Activated effector memory CD4-positive, alpha-beta T cell treated with anti-CD3 and anti-CD28 coated beads, Interleukin-2, amount 50 U/mL, for 16 hours (primary cell): Measurements from ENCODE around the gene PPM1H.
"Not testable (repeated sequence)": the region's sequence is repeated elsewhere in the genome, so short reads cannot be mapped to it uniquely, and the experiment has no call there.

Experiments
- DNase-seq: peaks from one replicate; pipeline ENCODE4 v3.0.0-alpha.2; 2020

The PPM1H gene

DNA sequence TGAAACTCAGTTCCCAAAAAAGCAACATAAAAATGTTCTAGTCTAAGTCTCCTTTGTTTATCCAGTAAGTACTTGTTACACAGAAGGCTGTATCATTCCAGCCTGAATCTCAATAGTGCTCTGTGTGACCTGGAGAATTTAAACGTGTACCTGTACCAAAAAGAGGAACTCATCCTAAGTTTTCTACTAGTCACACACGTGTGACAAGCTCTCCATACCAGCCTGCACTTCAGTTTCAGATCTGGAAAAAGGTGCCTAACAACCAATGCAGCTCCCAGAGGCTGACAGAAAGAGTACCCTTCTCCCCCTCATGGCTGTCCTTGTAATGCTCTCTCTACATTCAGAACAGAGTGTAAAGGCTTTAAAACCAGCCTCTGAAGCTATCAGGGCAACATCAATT is 27.4 kb downstream of the PPM1H start:
- no peak for DNase-seq

- DNase-seq = no peak
Measured at GRCh38 chr12:62907078-62907477, 27.9 kb downstream of the PPM1H start.

GRCh38 chr12:62903151-62903550 is 31.8 kb downstream of the PPM1H start:
- no peak for DNase-seq

DNA sequence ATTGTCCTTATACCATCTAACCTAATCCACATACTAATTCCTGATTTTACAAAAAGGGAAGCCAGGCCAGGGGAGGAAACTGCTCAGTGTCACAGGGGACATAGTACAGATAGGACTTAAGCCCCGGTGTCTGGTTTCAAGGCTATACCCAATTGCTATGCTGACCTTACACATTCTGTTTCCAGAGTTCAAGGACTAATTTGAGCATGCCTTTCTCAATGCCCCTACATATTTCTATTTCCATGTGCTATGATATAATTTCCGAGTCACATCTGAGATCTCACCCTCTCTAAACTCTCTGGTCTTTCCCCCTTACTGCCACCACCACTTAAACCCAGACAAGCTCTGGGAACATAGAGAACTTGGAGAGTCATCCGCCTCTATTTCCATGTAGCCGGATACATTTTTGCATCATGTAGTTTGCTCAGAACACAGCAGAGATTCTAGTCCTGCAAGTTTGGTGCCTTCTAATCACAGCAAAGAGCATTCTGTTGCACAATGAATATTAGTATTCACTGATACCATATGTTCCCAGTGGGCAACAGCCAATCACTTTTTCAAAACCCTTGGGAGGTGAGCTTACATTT is 34.2 kb downstream of the PPM1H start:
- no peak for DNase-seq

GRCh38 chr12:62899568-62900390 is 35.2 kb downstream of the PPM1H start:
- DNase-seq = no peak

DNA sequence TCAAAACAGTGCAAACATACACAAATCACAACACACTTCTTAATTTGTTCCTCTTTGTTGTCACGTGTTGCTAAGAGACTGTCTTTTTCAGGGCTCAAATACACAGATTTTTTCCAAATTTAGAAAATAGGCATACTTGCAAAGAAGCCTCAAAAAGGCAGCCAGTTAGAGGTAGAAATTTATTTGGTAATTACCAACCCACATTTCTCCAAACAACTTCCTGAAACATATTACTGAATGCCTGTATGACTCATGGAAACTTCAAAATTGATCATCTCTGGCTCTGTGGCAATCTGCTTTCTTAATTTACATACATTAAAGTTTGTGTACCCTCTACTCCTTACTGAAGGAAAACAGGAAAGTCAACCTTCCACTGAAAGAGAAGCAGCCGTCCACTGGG is 36.4 kb downstream of the PPM1H start:
- DNase-seq = no peak

- no peak for DNase-seq
Measured at GRCh38 chr12:62895351-62895877, 39.5 kb downstream of the PPM1H start.

- no peak for DNase-seq
Measured at GRCh38 chr12:62893276-62893675, 41.7 kb downstream of the PPM1H start.

- DNase-seq = no peak
Measured at GRCh38 chr12:62891805-62892549, 43.0 kb downstream of the PPM1H start.

- DNase-seq = no peak
Measured at GRCh38 chr12:62888454-62889110, 46.4 kb downstream of the PPM1H start.

- DNase-seq = no peak
Measured at GRCh38 chr12:62886796-62887195, 48.2 kb downstream of the PPM1H start.

DNA sequence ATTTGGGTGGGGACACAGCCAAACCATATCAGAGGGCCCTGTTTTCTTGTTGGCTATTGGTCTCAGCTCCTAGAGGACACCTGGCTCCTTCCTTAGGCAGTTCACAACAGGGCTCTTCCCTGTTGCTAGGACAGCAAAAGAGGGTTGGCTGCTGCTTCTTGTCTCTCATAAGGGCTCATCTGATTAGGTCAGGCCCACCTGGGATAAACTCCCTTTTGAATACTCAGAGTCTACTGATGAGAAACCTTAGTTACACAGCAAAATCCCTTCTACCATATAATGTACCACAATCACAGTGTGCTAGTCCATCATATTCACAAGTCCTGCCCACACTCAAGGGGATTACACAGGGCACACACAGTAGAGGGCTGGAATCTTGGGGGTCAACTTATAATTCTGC is 49.7 kb downstream of the PPM1H start:
- DNase-seq = no peak

DNA sequence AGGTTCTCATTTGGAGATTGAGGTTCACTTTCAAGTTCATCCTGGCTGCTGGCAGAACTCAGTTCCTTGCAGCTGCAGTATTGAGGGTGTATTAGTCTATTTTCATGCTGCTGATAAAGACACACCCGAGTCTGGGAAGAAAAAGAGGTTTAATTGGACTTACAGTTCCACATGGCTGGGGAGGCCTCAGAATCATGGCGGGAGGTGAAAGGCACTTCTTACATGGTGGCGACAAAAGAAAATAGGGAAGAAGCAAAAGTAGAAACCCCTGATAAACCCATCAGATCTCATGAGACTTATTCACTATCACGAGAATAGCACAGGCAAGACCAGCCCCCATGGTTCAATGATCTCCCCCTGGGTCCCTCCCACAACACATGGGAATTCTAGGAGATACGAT is 50.1 kb downstream of the PPM1H start:
- not testable (repeated sequence) for DNase-seq

- no peak for DNase-seq
Measured at GRCh38 chr12:62882696-62883095, 52.3 kb downstream of the PPM1H start.

GRCh38 chr12:62882140-62882539 is 52.8 kb downstream of the PPM1H start:
- DNase-seq = no peak

- no peak for DNase-seq
Measured at GRCh38 chr12:62879691-62880090, 55.3 kb downstream of the PPM1H start.

- DNase-seq = not testable (repeated sequence)
Measured at GRCh38 chr12:62879228-62879627, 55.7 kb downstream of the PPM1H start.

- no peak for DNase-seq
Measured at GRCh38 chr12:62878211-62878610, 56.7 kb downstream of the PPM1H start.

GRCh38 chr12:62876938-62877548 is 57.9 kb downstream of the PPM1H start:
- no peak for DNase-seq

DNA sequence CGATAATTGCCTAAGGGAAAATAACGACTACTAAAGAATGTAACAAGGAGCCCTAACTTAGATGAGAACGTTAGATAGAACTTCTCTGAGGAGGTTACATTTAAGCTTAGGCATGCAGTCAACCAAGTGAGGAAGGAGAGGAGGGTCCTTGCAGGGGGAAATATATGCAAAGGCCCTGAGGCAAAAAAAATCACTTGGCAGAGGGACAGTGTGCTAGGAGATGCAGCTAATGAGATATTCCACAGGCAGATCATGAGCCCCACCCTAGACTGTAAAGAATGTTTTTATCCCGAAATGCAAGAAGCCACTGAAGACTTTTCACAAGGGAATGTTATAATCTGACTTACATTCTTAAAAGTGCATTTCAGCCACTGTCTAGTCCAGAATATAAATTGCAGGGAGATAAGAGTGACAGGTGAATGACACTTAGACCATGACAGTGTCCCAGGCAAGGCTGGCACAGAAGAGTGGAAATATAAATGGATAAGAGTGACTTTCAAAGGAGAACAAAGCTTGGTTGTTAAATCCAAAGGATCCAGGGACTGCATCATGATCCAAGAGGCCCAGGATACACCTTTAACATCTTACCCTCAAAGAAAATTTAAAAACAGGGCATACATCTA is 61.0 kb downstream of the PPM1H start:
- DNase-seq = no peak

- no peak for DNase-seq
Measured at GRCh38 chr12:62873116-62873825, 61.7 kb downstream of the PPM1H start.

DNA sequence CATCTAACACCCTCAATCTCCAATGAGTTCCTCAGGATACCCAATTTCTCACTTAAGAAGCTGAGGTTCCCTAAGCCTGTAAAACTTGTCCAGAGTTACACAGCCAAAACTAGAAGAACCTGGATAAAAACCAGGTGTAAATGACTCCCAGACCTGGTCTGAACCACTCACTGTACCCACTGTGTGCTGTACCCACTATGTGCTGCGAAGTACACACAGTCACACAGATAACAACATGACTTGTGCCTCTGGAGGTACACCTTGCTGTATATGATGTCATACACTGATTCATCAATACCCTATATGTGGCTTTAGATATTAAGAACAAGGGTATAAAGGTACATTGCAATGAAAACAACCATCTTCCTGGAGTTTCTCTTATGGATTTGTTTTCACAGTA is 66.1 kb downstream of the PPM1H start:
- DNase-seq = no peak
